ENCODE data around the gene PRMT7. TPM values are rescaled to one million over a fixed set of nuclear protein-coding genes. Genes with fewer than 3 reads are reported as not detected.
A peak's percentile ranks its signal among the peaks of the same experiment; 100 is the strongest.

The PRMT7 gene
- total and polyA plus RNA-seq, 7 experiments from 2014 or later = 42.5 to 95.1 (median 72.6) TPM

- Mint-ChIP-seq H3K9me3 (no peaks in the 10 kb centered on the region), H3K36me3 (no peaks in the 10 kb centered on the region), H3K4me3 (no peak overlapping the region), H3K27ac (no peak overlapping the region), H3K27me3 (peaks cover 0 to 48% (median 0%) of the 10 kb centered on the region in 5 donors), H3K4me1 (peaks cover 0 to 28% (median 19%) of the 10 kb centered on the region in 7 donors)
- no peak overlapping the region for H3K27ac ChIP-seq (ENCODE audit: low read depth, low read length)
- no peaks in the 10 kb centered on the region for H3K27me3 ChIP-seq (ENCODE audit: control insufficient read depth in 2 of 2, insufficient read depth in 2 of 2, low read length in 2 of 2)
- H3K36me3 ChIP-seq (ENCODE audit: control insufficient read depth in 2 of 3, insufficient read depth in 3 of 3, low read length in 3 of 3) = no peaks in the 10 kb centered on the region
- CTCF ChIA-PET = no interaction called here
- intact Hi-C loops (cut with micrococcal nuclease) = no loop called here
- no peak overlapping the region for H3K4me3 ChIP-seq (ENCODE audit: low read length)
- no peaks in the 10 kb centered on the region for H3K9me3 ChIP-seq (ENCODE audit: control insufficient read depth in 2 of 3, low read length in 3 of 3)
- POLR2A ChIA-PET = interaction anchor here (0.6 kb wide), 1 partner anchor 62 kb away, joined by 3 read pairs; no protein-coding TSS in a partner anchor
- H3K4me1 ChIP-seq (ENCODE audit: control insufficient read depth in 2 of 2, insufficient read depth in 2 of 2, low read length in 2 of 2) = peaks cover 0 to 26% of the 10 kb centered on the region in 2 donors
- ATAC-seq (no peak), DNase-seq (peak in 1 of 9 donors; percentile 6)
These were observed 65.8 kb downstream of the PRMT7 start for GRCh38 chr16:68376590-68376989.

GRCh38 chr16:68377221-68377620, 66.4 kb downstream of the PRMT7 start:
- POLR2A ChIA-PET = no interaction called here
- no peaks in the 10 kb centered on the region for H3K27me3 ChIP-seq (ENCODE audit: control insufficient read depth in 2 of 2, insufficient read depth in 2 of 2, low read length in 2 of 2)
- H3K27ac ChIP-seq (ENCODE audit: low read depth, low read length) = no peak overlapping the region
- H3K4me3 ChIP-seq (ENCODE audit: low read length) = no peak overlapping the region
- Mint-ChIP-seq H3K9me3 (no peaks in the 10 kb centered on the region), H3K4me3 (no peak overlapping the region), H3K4me1 (peaks cover 0 to 34% (median 19%) of the 10 kb centered on the region in 7 donors), H3K27me3 (peaks cover 0 to 42% (median 0%) of the 10 kb centered on the region in 5 donors), H3K36me3 (no peaks in the 10 kb centered on the region), H3K27ac (peak overlapping the region in 1 of 9 donors; percentile 43)
- intact Hi-C loops (cut with micrococcal nuclease) = no loop called here
- ATAC-seq = no peak
- peak in 1 of 9 donors; percentile 1 for DNase-seq
- CTCF ChIA-PET = interaction anchor here (0.6 kb wide), 1 partner anchor 150 kb away, joined by 3 read pairs; no protein-coding TSS in a partner anchor
- H3K9me3 ChIP-seq (ENCODE audit: control insufficient read depth in 2 of 3, low read length in 3 of 3) = no peaks in the 10 kb centered on the region
- peaks cover 0 to 24% of the 10 kb centered on the region in 2 donors for H3K4me1 ChIP-seq (ENCODE audit: control insufficient read depth in 2 of 2, insufficient read depth in 2 of 2, low read length in 2 of 2)
- H3K36me3 ChIP-seq (ENCODE audit: control insufficient read depth in 2 of 3, insufficient read depth in 3 of 3, low read length in 3 of 3) = no peaks in the 10 kb centered on the region

GRCh38 chr16:68377667-68378393, 67.0 kb downstream of the PRMT7 start:
- no peak for ATAC-seq
- CTCF ChIA-PET = interaction anchor here (0.6 kb wide), 1 partner anchor 149 kb away, joined by 3 read pairs; no protein-coding TSS in a partner anchor
- peak in 1 of 9 donors; percentile 6 for DNase-seq
- H3K36me3 ChIP-seq (ENCODE audit: control insufficient read depth in 2 of 3, insufficient read depth in 3 of 3, low read length in 3 of 3) = no peaks in the 10 kb centered on the region
- no peak overlapping the region for H3K27ac ChIP-seq (ENCODE audit: low read depth, low read length)
- Mint-ChIP-seq H3K4me1 (peaks cover 0 to 32% (median 19%) of the 10 kb centered on the region in 7 donors), H3K36me3 (no peaks in the 10 kb centered on the region), H3K4me3 (no peak overlapping the region), H3K27ac (peak overlapping the region in 1 of 9 donors; percentile 43), H3K27me3 (peaks cover 0 to 41% (median 0%) of the 10 kb centered on the region in 5 donors), H3K9me3 (no peaks in the 10 kb centered on the region)
- H3K4me3 ChIP-seq (ENCODE audit: low read length) = no peak overlapping the region
- H3K27me3 ChIP-seq (ENCODE audit: control insufficient read depth in 2 of 2, insufficient read depth in 2 of 2, low read length in 2 of 2) = no peaks in the 10 kb centered on the region
- intact Hi-C loops (cut with micrococcal nuclease) = no loop called here
- no peaks in the 10 kb centered on the region for H3K9me3 ChIP-seq (ENCODE audit: control insufficient read depth in 2 of 3, low read length in 3 of 3)
- POLR2A ChIA-PET = no interaction called here
- H3K4me1 ChIP-seq (ENCODE audit: control insufficient read depth in 2 of 2, insufficient read depth in 2 of 2, low read length in 2 of 2) = peaks cover 0 to 24% of the 10 kb centered on the region in 2 donors

- Histone ChIP-seq H3K4me1 (ENCODE audit: control insufficient read depth in 2 of 2, insufficient read depth in 2 of 2, low read length in 2 of 2) (peaks cover 0 to 24% of the 10 kb centered on the region in 2 donors), H3K27ac (ENCODE audit: low read depth, low read length) (no peak overlapping the region), H3K27me3 (ENCODE audit: control insufficient read depth in 2 of 2, insufficient read depth in 2 of 2, low read length in 2 of 2) (no peaks in the 10 kb centered on the region), H3K4me3 (ENCODE audit: low read length) (no peak overlapping the region), H3K9me3 (ENCODE audit: control insufficient read depth in 2 of 3, low read length in 3 of 3) (no peaks in the 10 kb centered on the region), H3K36me3 (ENCODE audit: control insufficient read depth in 2 of 3, insufficient read depth in 3 of 3, low read length in 3 of 3) (no peaks in the 10 kb centered on the region)
- ChIA-PET CTCF (interaction anchor here (0.7 kb wide), 1 partner anchor 26 kb away, joined by 3 read pairs; no protein-coding TSS in a partner anchor), POLR2A (no interaction called here)
- Mint-ChIP-seq H3K9me3 (no peaks in the 10 kb centered on the region), H3K4me1 (peaks cover 0 to 32% (median 20%) of the 10 kb centered on the region in 7 donors), H3K36me3 (no peaks in the 10 kb centered on the region), H3K27ac (peak overlapping the region in 6 of 9 donors; percentile 24 to 83 (median 53)), H3K4me3 (peak overlapping the region in 5 of 10 donors; percentile 2 to 55 (median 45)), H3K27me3 (peaks cover 0 to 38% (median 0%) of the 10 kb centered on the region in 5 donors)
- ATAC-seq (no peak), DNase-seq (peak in 1 of 9 donors; percentile 6)
- intact Hi-C loops (cut with micrococcal nuclease) = no loop called here
These were observed 67.9 kb downstream of the PRMT7 start for GRCh38 chr16:68378436-68379415.

- Mint-ChIP-seq H3K36me3 (no peaks in the 10 kb centered on the region), H3K9me3 (no peaks in the 10 kb centered on the region), H3K27ac (peak overlapping the region in 8 of 9 donors; percentile 33 to 83 (median 54)), H3K4me3 (peak overlapping the region in 6 of 10 donors; percentile 2 to 55 (median 42)), H3K27me3 (peaks cover 0 to 34% (median 0%) of the 10 kb centered on the region in 5 donors), H3K4me1 (peaks cover 4 to 32% (median 20%) of the 10 kb centered on the region in 7 donors)
- Histone ChIP-seq H3K9me3 (ENCODE audit: control insufficient read depth in 2 of 3, low read length in 3 of 3) (no peaks in the 10 kb centered on the region), H3K4me3 (ENCODE audit: low read length) (no peak overlapping the region), H3K36me3 (ENCODE audit: control insufficient read depth in 2 of 3, insufficient read depth in 3 of 3, low read length in 3 of 3) (no peaks in the 10 kb centered on the region), H3K27ac (ENCODE audit: low read depth, low read length) (no peak overlapping the region), H3K4me1 (ENCODE audit: control insufficient read depth in 2 of 2, insufficient read depth in 2 of 2, low read length in 2 of 2) (peaks cover 0 to 24% of the 10 kb centered on the region in 2 donors), H3K27me3 (ENCODE audit: control insufficient read depth in 2 of 2, insufficient read depth in 2 of 2, low read length in 2 of 2) (no peaks in the 10 kb centered on the region)
- ChIA-PET CTCF (no interaction called here), POLR2A (no interaction called here)
- DNase-seq = peak in 6 of 9 donors; percentile 25 to 60 (median 40)
- intact Hi-C loops (cut with micrococcal nuclease) = no loop called here
- peak; percentile 69 for ATAC-seq
These were observed 68.9 kb downstream of the PRMT7 start for GRCh38 chr16:68379472-68380347.

GRCh38 chr16:68380348-68380670, 69.5 kb downstream of the PRMT7 start:
- H3K4me1 ChIP-seq (ENCODE audit: control insufficient read depth in 2 of 2, insufficient read depth in 2 of 2, low read length in 2 of 2) = peaks cover 0 to 24% of the 10 kb centered on the region in 2 donors
- peak overlapping the region in 1 of 9 donors; percentile 66 for H3K27ac Mint-ChIP-seq
- no peaks in the 10 kb centered on the region for H3K9me3 Mint-ChIP-seq
- H3K4me3 Mint-ChIP-seq = no peak overlapping the region
- peaks cover 0 to 36% (median 0%) of the 10 kb centered on the region in 5 donors for H3K27me3 Mint-ChIP-seq
- H3K4me1 Mint-ChIP-seq = peaks cover 4 to 32% (median 20%) of the 10 kb centered on the region in 7 donors
- intact Hi-C loops (cut with micrococcal nuclease) = no loop called here
- ChIA-PET POLR2A (no interaction called here), CTCF (no interaction called here)
- no peak overlapping the region for H3K4me3 ChIP-seq (ENCODE audit: low read length)
- ATAC-seq = no peak
- DNase-seq = no peak
- H3K27ac ChIP-seq (ENCODE audit: low read depth, low read length) = no peak overlapping the region
- H3K9me3 ChIP-seq (ENCODE audit: control insufficient read depth in 2 of 3, low read length in 3 of 3) = no peaks in the 10 kb centered on the region
- H3K27me3 ChIP-seq (ENCODE audit: control insufficient read depth in 2 of 2, insufficient read depth in 2 of 2, low read length in 2 of 2) = no peaks in the 10 kb centered on the region
- H3K36me3 Mint-ChIP-seq = no peaks in the 10 kb centered on the region
- H3K36me3 ChIP-seq (ENCODE audit: control insufficient read depth in 2 of 3, insufficient read depth in 3 of 3, low read length in 3 of 3) = no peaks in the 10 kb centered on the region
